Natural killer cell (primary cell): ENCODE results near the gene MVP. TPM values are rescaled to one million over a fixed set of nuclear protein-coding genes. Genes with fewer than 3 reads are reported as not detected.
"Not testable (repeated sequence)": the region's sequence is repeated elsewhere in the genome, so short reads cannot be mapped to it uniquely, and the experiment has no call there.

Source experiments
- ATAC-seq, 3 donors: fragments of 150-1000 bp in 2 of 3; fragments of 200-7000 bp in 1 of 3; cut with Tn5 transposase; 1 replicate in 1 of 3; 2 replicates in 2 of 3; pipeline ENCODE4 v1.10.0; 2021; ENCODE audit warnings: mild to moderate bottlenecking in 2 of 3, moderate library complexity in 2 of 3
- DNase-seq, 2 donors: peaks; one replicate each; pipeline versions ENCODE4 v3.0.0 to v3.0.0-alpha.2; 2013 to 2021; ENCODE audit warnings: mixed read lengths in 1 of 2
- H3K27ac ChIP-seq: one replicate; pipeline ENCODE4 v1.5.1; 2013; ENCODE audit warnings: mild to moderate bottlenecking, low read length
- H3K27me3 ChIP-seq: one replicate; pipeline ENCODE4 v1.6.1; 2013; ENCODE audit warnings: low read length; ENCODE audit not compliant: control insufficient read depth, insufficient read depth
- H3K36me3 ChIP-seq: one replicate; pipeline ENCODE4 v1.6.1; 2013; ENCODE audit warnings: low read length; ENCODE audit not compliant: control insufficient read depth, insufficient read depth
- H3K4me1 ChIP-seq: one replicate; pipeline ENCODE4 v1.6.1; 2013; ENCODE audit warnings: low read length; ENCODE audit not compliant: control insufficient read depth, insufficient read depth
- H3K4me3 ChIP-seq: one replicate; pipeline ENCODE4 v1.5.1; 2013; ENCODE audit warnings: low read length
- H3K9me3 ChIP-seq: one replicate; pipeline ENCODE4 v1.6.1; 2013; ENCODE audit warnings: low read length; ENCODE audit not compliant: control insufficient read depth, insufficient read depth
- H3K27ac Mint-ChIP-seq, 2 donors: one replicate each; pipeline ENCODE4 v1.8.0; 2022; ENCODE audit warnings: mild to moderate bottlenecking in 2 of 2, mixed read lengths in 2 of 2, moderate library complexity in 1 of 2
- H3K27me3 Mint-ChIP-seq, 2 donors: one replicate each; pipeline ENCODE4 v1.8.0; 2022; ENCODE audit warnings: low read depth in 2 of 2, mixed read lengths in 2 of 2
- H3K36me3 Mint-ChIP-seq: one replicate; pipeline ENCODE4 v1.8.0; 2022; ENCODE audit warnings: mixed read lengths
- H3K4me1 Mint-ChIP-seq, 2 donors: one replicate each; pipeline ENCODE4 v1.8.0; 2022; ENCODE audit warnings: mixed read lengths in 2 of 2
- H3K4me3 Mint-ChIP-seq: one replicate; pipeline ENCODE4 v1.8.0; 2022; ENCODE audit warnings: mild to moderate bottlenecking, moderate library complexity, mixed read lengths
- H3K9me3 Mint-ChIP-seq, 2 donors: one replicate each; pipeline ENCODE4 v1.8.0; 2022; ENCODE audit warnings: mixed read lengths in 2 of 2
- WGBS: methylation state at CpG from one replicate; pipeline ENCODE4 v1.1.7; 2013; ENCODE audit warnings: missing lambda C conversion rate; ENCODE audit not compliant: insufficient coverage; 5-methylcytosine and 5-hydroxymethylcytosine counted together
- intact Hi-C: fragments of 100-400 bp; cut with micrococcal nuclease; formaldehyde crosslinking; loops from one replicate; pipeline ENCODE4 v1.14.2; 2022
- total RNA-seq, 4 donors: library from RNA; stranded (reverse); fragments of 120-200 nt in 1 of 4; gene quantifications; one replicate each; pipeline versions ENCODE4 v1.2.3 to v1.2.4, GENCODE V29; 2013 to 2022
- TF ChIP-seq, protein P1 (sequence below): fragments of 200-600 bp; IDR thresholded peaks from one replicate; pipeline ENCODE4 v1.8.0; 2022; ENCODE audit warnings: antibody characterized with exemption

MVP gene
- total RNA-seq, 3 donors from 2014 or later (not counting 1 experiment from before 2014, with no cell fraction given) = 154 to 168 (median 163) TPM

DNA sequence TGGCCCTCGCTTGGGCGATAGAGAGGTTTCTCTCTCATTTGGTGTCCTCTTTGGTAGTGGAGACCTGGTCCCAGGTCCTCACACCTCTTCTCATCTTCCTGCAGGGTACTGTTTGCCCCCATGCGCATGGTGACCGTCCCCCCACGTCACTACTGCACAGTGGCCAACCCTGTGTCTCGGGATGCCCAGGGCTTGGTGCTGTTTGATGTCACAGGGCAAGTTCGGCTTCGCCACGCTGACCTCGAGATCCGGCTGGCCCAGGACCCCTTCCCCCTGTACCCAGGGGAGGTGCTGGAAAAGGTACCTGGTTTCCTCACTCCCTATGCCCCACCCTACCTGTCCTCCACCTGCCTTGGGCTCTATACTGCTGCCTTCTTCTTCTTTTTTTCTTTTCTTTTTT, 10.5 kb downstream of the MVP start:
- Mint-ChIP-seq H3K9me3 (no peaks in the 10 kb centered on the region), H3K27ac (no peak overlapping the region), H3K4me3 (no peak overlapping the region), H3K4me1 (peaks cover 6 to 18% of the 10 kb centered on the region in 2 donors), H3K27me3 (no peaks in the 10 kb centered on the region), H3K36me3 (no peaks in the 10 kb centered on the region)
- H3K9me3 ChIP-seq = no peaks in the 10 kb centered on the region
- DNase-seq (no peak), ATAC-seq (no peak)
- peaks cover 40% of the 10 kb centered on the region for H3K36me3 ChIP-seq
- TF ChIP-seq, protein P1, sequence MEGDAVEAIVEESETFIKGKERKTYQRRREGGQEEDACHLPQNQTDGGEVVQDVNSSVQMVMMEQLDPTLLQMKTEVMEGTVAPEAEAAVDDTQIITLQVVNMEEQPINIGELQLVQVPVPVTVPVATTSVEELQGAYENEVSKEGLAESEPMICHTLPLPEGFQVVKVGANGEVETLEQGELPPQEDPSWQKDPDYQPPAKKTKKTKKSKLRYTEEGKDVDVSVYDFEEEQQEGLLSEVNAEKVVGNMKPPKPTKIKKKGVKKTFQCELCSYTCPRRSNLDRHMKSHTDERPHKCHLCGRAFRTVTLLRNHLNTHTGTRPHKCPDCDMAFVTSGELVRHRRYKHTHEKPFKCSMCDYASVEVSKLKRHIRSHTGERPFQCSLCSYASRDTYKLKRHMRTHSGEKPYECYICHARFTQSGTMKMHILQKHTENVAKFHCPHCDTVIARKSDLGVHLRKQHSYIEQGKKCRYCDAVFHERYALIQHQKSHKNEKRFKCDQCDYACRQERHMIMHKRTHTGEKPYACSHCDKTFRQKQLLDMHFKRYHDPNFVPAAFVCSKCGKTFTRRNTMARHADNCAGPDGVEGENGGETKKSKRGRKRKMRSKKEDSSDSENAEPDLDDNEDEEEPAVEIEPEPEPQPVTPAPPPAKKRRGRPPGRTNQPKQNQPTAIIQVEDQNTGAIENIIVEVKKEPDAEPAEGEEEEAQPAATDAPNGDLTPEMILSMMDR = no peak
- 96% methylated on average over 11 of the region's 11 CpGs for WGBS
- no peak overlapping the region for H3K27ac ChIP-seq
- intact Hi-C loops = no loop called here
- no peaks in the 10 kb centered on the region for H3K27me3 ChIP-seq
- H3K4me3 ChIP-seq = no peak overlapping the region
- peaks cover 17% of the 10 kb centered on the region for H3K4me1 ChIP-seq

DNA sequence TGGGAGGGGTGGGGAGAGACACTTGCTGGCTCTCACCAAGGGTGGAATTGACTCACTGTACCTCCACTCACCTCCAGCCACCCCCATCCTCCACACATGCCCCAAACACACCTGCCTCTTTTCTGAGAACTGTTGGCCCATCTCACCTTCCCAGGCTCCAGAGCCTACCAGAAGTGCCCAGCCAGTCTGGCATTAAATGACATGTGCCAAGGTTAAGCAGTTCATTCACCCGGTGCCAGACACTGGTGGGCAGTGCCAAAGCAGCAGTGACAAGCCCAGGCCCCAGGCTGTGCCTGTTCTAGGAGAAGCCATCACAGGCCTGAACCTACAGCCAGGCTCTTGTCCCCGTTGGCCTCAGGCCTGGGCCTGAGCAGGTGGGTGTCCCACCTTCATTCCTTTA, 11.2 kb downstream of the MVP start:
- DNase-seq (no peak), ATAC-seq (no peak)
- H3K27me3 ChIP-seq = no peaks in the 10 kb centered on the region
- H3K4me1 ChIP-seq = peaks cover 11% of the 10 kb centered on the region
- Mint-ChIP-seq H3K36me3 (no peaks in the 10 kb centered on the region), H3K4me1 (peaks cover 6 to 17% of the 10 kb centered on the region in 2 donors), H3K4me3 (no peak overlapping the region), H3K9me3 (no peaks in the 10 kb centered on the region), H3K27me3 (no peaks in the 10 kb centered on the region), H3K27ac (no peak overlapping the region)
- H3K36me3 ChIP-seq = peaks cover 40% of the 10 kb centered on the region
- no peak overlapping the region for H3K27ac ChIP-seq
- 100% methylated on average over 2 of the region's 2 CpGs for WGBS
- TF ChIP-seq, protein P1 = no peak
- H3K4me3 ChIP-seq = no peak overlapping the region
- no peaks in the 10 kb centered on the region for H3K9me3 ChIP-seq
- intact Hi-C loops = no loop called here

DNA sequence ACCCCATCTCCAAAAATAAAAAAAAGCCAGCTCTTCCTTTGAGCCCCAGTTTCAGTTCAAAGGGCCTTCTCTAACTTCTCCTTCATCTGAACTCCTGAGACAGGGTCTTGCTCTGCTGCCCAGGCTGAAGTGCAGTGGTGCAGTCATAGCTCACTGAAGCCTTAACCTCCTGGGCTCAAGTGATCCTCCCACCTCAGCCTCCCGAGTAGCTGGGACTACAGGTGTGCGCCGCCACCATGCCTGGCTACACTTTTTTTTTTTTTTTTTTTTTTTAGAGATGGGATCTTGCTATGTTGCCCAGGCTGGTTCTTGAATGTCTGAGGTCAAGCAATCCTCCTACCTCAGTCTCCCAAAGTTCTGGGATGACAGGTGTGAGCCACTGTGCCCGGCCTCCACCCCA, 13.0 kb downstream of the MVP start:
- H3K4me1 ChIP-seq, H3K9me3 Mint-ChIP-seq, H3K27ac Mint-ChIP-seq, H3K9me3 ChIP-seq, H3K27ac ChIP-seq, H3K4me3 ChIP-seq, H3K27me3 ChIP-seq, H3K4me3 Mint-ChIP-seq, DNase-seq, ATAC-seq, H3K27me3 Mint-ChIP-seq, intact Hi-C loops, H3K36me3 Mint-ChIP-seq: not testable (repeated sequence)
- peaks cover 0 to 10% of the 10 kb centered on the region in 2 donors for H3K4me1 Mint-ChIP-seq
- 100% methylated on average over 4 of the region's 4 CpGs for WGBS
- peaks cover 48% of the 10 kb centered on the region for H3K36me3 ChIP-seq

DNA sequence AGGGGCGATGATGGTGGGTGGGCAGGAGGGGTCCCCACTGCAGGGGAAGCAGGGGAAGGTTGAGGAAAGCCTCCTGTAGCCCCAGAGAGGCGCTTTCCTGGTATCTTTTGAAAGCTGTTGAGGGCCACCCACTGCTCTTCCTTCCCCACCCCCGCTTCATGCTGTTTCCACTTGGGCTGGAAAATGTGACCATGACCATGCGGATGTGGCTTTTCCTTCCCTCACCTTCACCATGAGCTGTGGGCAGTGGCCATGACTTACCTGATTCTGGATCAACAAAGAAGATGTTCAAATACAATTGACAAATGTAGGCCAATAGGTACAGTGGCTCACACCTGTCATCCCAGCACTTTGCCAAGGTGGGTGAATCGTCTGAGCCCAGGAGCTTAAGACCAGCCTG, 13.8 kb downstream of the MVP start:
- no peak for ATAC-seq
- H3K9me3 Mint-ChIP-seq = no peaks in the 10 kb centered on the region
- H3K4me3 Mint-ChIP-seq = no peak overlapping the region
- Histone ChIP-seq H3K27ac (no peak overlapping the region), H3K4me3 (no peak overlapping the region), H3K9me3 (no peaks in the 10 kb centered on the region), H3K27me3 (no peaks in the 10 kb centered on the region), H3K4me1 (no peaks in the 10 kb centered on the region), H3K36me3 (peaks cover 54% of the 10 kb centered on the region)
- no peak overlapping the region for H3K27ac Mint-ChIP-seq
- DNase-seq = no peak
- no peaks in the 10 kb centered on the region for H3K27me3 Mint-ChIP-seq
- WGBS = 95% methylated on average over 5 of the region's 5 CpGs
- peaks cover 0 to 10% of the 10 kb centered on the region in 2 donors for H3K4me1 Mint-ChIP-seq
- TF ChIP-seq, protein P1 = no peak
- intact Hi-C loops = no loop called here
- no peaks in the 10 kb centered on the region for H3K36me3 Mint-ChIP-seq
